GM21723 (cell line): Measurements from ENCODE around the gene BCKDHB.
A peak's percentile ranks its signal among the peaks of the same experiment; 100 is the strongest.

Experiments
- ATAC-seq: cut with Tn5 transposase; IDR thresholded peaks from one replicate; pipeline ENCODE4 v1.9.1; 2021; ENCODE audit warnings: mild to moderate bottlenecking, moderate library complexity; ENCODE audit not compliant: unreplicated experiment

The BCKDHB gene

GRCh38 chr6:80148220-80148619, 41.7 kb downstream of the BCKDHB start:
- peak; percentile 56 for ATAC-seq

DNA sequence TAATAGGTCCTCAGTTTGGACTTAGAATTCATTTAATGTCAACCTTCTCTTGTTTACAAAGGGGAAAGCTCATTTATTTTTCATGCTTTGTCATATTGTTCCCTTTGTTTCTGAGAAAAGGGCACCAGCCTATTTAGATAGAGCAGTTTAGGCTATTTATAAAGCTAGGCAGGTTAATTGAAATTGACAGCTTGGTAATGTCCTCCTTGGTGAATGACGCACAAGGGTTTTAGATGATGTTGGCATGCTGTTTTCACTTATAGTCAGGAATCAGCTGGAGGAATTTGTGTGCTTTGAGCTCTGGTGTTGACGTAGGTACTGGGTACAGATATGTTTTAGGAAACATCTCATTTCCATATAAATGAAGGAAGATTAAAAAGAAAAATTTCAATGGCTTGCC, 45.2 kb downstream of the BCKDHB start:
- no peak for ATAC-seq

- ATAC-seq, result no peak
Measured at GRCh38 chr6:80154160-80154559, 47.7 kb downstream of the BCKDHB start.

DNA sequence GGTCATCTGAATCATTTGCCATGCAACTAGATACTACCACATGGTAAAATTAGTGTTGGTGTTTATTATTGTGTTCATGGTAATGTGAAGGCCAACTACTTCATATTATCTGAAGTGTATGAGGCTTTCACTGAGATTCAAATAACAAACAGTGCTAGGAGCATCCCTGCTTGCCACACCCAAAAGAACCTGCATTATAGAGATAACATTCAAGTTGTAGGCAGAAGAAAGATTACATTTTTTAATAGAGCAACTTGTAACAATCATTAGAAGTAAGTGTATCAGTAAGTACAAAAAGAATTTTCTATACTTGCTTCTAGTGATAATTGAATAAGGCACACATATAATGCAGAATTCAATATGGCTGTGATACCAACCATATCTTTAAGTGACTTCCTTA, 49.8 kb downstream of the BCKDHB start:
- no peak for ATAC-seq

DNA sequence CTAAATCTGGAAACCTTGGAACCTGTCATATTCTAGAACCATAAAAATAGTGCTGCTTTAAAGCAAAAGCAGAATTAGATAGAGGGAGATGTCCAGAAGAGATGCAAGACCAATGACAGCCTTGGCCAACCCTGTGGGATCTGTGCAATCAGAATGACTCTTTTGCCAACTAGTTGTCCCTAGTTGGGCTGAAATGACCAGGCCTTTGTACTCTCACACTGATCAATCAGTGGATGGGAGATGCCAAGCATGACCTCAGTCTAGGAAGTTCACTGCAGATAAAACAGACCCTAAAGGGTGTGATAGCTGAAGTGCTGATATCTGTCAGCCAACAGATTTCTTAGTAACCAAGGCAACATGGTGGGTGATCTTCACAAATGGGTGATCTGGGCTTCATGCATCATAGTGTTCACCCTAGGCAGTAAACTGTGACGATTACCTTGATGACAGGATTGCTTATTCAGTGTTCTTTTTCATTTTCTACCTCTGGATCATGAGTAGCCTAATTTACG, 52.1 kb downstream of the BCKDHB start:
- no peak for ATAC-seq

DNA sequence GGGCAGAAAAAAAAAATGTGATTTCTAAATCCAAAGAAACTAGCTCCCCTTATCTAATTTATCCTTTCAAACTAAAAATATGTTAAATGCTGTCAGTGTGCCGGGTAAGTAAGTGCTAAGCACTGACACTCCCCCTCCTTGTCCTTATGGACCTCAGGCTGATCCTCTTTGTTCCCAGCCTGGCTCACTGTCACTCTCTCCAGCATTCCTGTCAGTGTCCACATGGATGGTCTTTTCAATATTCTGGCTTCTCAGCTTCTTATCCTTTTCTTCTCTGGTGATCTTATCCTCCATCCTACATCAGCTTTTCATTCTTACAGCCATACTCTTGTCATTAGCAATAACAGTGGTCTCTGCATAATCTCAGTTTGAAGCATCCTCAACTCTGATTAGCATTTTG, 55.0 kb downstream of the BCKDHB start:
- no peak for ATAC-seq

DNA sequence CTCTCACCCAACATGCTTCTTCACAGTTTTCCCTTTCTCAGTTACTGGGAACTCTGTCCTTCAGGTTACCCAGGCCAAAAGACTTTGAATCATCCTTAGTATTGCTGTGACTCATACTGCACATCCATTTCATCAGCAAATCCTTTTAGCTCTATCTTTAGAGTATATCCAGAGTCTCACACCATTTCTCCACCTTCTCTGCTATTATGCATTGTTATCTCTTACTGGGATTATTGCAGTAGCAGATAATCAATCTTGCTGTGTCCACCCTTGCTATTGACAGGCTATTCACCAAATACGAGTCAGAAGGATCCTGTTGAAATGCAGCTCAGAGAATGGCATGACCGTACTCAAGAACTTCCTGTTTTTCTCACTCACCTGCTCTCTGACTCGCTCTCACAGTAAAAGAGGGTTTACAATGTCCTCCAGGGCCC, 57.3 kb downstream of the BCKDHB start:
- peak; percentile 76 for ATAC-seq

DNA sequence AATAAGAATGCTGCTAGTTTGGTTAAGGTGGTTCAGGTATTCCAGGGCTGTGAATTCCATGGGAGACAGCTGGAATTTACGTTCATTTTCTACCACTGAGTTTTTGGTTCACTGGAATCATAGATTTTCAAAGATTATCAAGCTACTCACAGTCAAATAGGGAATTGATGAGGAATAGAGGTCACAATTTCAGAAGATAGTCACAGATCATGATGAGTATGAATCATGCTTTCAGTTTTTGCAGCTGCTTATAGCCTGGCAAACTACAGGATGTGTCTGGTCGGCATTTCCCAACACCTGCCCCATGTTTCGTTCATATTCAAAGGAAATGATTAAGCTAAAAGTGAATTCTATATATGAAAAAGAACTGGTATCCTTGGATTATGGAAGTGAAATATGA, 58.7 kb downstream of the BCKDHB start:
- peak; percentile 89 for ATAC-seq

- no peak for ATAC-seq
Measured at GRCh38 chr6:80165819-80166218, 59.3 kb downstream of the BCKDHB start.

- no peak for ATAC-seq
Measured at GRCh38 chr6:80170433-80170832, 64.0 kb downstream of the BCKDHB start.

DNA sequence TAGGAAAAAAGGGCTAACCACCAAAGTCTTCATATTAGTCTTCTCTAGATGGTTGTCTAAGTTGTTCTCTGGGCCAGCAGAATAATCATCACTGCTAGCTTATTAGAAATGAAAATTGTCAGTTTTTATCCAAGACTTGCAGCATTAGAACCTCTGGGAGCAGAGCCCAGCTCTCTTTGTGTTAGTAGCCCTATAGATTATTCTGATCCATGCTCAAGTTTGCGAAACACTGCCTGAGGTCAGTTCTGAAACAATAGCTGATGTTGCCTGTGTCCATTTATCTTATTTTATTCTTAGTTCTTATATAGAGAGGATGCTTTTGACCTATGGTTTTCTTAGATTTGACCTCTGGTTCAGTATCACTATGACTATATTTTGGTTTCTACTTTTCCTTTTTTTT, 66.9 kb downstream of the BCKDHB start:
- ATAC-seq, result no peak

- no peak for ATAC-seq
Measured at GRCh38 chr6:80174900-80175572, 68.6 kb downstream of the BCKDHB start.

DNA sequence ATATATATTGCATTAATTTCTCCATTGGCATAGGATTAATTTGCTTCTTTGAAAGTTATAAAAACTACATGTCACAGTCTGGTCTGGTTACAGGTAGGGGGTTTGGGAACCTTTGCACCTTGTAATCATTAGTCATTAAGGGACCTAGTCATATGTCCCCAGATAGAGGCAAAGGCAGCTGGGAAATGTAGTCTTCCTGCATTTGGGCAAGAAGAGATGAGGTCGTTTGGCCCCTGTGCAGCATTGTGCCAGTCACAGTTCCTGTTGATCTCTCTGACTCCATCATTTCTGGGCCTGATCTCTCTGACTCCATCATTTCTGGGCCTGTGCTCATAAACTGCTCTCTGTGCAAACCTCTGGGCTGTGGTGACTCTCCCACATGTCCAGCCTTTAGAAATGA, 73.2 kb downstream of the BCKDHB start:
- ATAC-seq, result no peak

DNA sequence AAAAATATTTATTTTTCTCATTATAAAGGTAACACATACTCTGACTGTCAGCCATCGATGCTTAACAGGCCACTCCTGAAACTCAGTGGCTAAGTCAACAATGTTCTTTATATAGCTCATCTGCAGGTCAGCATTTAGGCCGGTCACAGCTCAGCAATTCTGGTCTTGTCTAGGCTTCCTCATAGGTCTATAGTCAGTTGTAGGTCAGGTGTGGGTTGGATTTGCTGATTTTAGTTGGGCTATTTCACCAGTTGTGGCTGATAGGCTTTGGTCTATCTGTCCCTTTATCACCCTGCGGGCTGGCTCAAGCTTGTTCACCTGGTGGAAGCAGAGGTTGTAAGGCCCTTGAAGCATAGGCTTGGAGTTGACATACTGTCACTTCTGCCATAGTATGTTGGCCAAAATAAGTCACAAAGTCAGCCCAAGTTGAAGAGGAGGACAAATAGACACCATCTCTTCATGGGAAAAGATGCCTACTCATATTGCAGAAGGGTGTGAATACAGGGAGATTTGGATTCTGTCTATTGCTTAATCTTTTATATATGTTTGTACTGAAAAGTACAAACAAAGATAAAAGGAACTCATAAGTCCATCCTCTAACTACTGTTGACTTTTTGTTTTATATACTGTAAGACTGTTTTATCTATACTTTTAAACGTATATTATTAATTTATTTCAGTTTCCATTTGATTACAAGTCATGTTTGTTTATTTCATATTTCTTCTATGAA, 75.0 kb downstream of the BCKDHB start:
- no peak for ATAC-seq

GRCh38 chr6:80182308-80182707, 75.8 kb downstream of the BCKDHB start:
- ATAC-seq, result no peak

DNA sequence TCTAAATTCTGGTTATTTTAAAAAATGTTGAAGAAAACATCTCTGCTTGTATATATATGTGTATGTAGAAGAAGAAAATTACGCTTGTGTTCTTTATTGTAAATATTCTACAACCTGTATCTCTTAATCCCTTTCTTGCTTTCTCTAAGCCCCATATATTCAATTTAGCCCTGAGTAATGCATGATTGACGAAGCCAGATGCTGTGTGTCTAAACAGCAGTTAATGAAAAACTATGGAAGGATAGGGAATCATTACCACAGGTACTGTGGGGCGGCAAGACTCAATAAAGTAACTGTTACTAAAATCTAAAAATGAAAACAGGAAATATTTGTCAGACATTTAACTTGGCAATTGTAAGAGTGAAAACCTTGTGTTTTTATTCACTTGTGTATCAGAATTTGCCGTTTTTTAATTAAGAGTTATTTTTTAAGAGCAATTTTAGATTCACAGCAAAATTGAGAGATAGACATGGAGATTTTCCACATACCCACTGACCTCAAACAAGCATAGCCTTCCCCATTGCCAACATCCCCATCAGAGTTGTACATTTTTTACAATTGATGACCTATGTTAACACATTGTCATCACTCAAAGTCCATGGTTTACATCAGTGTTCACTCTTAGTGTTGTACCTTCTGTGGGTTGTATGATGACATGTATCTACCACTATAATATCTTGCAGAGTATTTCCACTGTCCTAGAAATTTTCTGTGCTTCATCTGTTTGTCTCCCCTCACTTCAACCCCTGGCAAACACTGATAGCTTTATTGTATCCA, 76.7 kb downstream of the BCKDHB start:
- no peak for ATAC-seq

DNA sequence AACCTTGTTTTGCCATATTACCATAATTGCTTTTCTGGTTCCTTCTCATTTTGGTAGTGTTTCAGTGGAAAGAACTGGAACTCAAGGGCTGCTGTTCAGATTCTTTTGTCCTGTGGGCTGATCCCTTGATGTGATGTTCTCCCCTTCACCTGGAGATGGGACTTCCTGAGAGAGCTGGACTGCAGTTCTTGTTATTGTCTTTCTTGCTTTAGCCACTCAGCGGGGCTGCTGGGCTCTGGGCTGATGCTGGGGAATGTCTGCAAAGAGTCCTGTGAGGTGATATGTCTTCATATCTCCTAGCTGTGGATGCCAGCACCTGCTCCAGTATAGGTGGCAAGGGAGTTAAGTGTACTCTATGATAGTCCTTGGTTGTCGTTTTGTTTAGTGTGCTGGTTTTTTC, 79.0 kb downstream of the BCKDHB start:
- ATAC-seq, result no peak

- no peak for ATAC-seq
Measured at GRCh38 chr6:80186082-80186481, 79.6 kb downstream of the BCKDHB start.

DNA sequence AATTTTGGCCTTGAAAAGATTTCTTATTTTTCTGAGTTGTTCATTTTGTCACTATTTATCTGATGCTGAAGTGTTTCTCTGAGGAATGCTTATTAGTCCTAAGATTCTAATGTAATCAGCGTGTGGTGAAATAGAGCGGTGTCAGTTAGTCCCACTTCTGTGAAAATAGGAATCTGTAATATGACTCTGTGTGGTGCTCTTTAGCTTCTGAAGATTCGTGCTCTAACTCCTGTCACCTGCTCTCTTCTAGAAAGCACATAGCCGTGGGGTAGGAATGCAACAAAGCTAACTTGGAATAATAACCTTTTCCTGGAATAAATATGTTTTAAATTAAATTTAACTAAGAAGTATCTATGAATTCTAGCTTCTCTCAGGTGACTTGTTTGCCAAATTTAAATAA, 90.4 kb downstream of the BCKDHB start:
- no peak for ATAC-seq

DNA sequence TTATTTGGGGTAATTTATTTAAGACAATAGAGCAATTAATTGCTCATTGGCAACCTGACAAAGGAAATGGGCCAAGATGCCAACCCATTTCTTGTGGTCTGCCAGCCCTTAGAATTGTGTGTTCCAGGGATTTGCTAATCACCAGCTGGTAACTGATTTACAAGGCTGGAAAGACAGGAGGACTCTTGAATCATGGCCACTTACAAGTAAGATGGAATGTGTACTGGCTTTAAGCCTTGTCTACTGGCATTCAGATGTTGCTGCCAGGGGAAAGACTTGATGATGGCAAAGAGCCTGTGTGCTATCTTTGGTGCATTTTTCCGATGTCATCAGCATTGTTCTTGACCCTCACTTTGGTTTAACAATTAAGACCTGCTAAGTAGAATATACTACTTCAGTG, 91.0 kb downstream of the BCKDHB start:
- ATAC-seq, result no peak

DNA sequence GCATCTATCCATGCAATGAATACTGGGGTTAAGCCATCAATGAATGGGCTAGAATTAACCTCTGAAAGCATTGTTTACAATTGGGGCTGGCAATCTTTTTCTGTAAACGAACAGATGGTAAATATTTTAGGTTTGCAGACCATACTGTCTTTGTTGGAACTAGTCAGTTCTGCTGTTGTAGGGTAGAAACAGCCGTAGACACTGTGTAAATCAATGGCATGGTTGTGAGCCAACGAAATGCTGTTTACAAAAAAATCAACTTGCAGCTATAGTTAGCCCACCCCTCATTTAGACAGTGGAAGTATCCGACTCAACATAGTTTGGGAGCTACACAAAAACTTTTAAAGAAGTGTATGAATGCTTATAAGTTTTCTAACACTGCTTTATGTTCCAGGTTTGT, 91.5 kb downstream of the BCKDHB start:
- no peak for ATAC-seq

GRCh38 chr6:80203283-80203682, 96.8 kb downstream of the BCKDHB start:
- no peak for ATAC-seq
